ENCODE data around the gene PIF1.

DNA sequence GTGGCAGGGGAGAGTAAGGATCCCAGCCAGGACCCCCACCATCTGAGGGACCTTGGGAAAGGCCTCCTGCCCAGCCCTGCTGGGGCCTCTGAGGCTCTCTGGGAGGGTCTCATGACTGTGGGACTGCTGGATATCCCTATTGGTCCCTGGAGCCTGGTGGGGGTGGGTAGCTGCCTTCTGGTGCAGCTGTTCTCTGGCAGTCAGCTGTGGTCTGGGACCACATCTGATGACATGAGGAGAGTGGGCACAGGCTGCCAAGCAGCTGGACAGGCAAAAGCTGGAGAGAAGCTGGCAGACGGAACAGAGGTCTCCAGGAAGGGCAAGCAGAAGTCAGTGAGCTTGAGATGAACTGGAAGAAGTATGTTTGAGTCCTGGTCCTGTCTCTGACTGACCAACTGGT is 38.6 kb upstream of the PIF1 start:
- TF ChIP-seq, protein P1, sequence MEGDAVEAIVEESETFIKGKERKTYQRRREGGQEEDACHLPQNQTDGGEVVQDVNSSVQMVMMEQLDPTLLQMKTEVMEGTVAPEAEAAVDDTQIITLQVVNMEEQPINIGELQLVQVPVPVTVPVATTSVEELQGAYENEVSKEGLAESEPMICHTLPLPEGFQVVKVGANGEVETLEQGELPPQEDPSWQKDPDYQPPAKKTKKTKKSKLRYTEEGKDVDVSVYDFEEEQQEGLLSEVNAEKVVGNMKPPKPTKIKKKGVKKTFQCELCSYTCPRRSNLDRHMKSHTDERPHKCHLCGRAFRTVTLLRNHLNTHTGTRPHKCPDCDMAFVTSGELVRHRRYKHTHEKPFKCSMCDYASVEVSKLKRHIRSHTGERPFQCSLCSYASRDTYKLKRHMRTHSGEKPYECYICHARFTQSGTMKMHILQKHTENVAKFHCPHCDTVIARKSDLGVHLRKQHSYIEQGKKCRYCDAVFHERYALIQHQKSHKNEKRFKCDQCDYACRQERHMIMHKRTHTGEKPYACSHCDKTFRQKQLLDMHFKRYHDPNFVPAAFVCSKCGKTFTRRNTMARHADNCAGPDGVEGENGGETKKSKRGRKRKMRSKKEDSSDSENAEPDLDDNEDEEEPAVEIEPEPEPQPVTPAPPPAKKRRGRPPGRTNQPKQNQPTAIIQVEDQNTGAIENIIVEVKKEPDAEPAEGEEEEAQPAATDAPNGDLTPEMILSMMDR (optimal IDR thresholded peaks at IDR 0.05 in 1 of 3, IDR thresholded peaks at IDR 0.05 in 1 of 3, conservative IDR thresholded peaks at IDR 0.05 in 1 of 3; ENCODE audit: extremely low read depth in 1 of 3, insufficient read depth in 2 of 3, low read length in 3 of 3), result no peak
- TF ChIP-seq EZH2 (IDR thresholded peaks at IDR 0.05; ENCODE audit: low read length), result no peak
